ENCODE measurements around the gene TOM1.

Gene TOM1

DNA sequence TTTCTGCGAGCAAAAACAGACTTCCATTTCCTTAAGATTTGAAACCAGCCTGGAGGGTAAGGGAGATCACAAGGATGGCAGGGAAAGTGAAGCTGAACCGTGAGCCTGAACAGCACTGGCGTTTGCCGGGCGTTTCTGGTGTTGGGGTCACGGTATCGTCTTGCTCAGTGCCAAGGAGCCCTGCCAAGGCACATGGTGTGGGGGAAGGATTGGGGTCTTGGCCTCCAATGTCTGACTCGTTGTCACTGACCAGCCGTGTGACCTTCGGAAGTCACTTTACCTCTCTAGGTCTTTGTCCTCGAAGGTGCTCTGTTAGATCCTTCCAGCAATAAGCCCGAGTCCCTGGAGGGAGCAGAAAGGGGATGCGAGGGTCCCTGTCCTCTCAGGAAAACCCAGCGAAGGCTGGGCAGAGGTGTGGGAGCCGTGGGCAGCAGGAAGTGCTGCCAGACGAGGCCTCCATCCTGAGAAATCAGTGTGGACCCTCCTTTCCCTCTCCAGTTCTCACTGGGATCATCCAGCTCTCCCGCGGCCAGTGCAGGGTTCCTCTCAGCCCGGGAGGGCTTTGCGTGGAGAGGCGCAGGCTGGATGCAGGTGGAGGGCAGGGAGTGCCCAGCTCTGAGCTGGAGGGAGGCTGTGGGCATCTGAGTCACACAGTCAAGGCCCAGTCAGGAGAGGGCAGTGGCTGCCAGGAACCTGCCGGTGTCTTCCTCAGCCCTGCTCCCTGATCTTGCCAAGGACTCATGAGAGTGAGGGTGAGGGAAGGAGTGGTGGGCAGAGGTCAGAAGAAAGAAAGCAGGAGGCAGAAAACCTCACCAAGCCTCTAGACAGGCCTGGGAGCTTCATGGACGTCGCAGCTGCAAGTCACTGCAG is 18.9 kb downstream of the TOM1 start:
- H3K27ac ChIP-seq, result no peak overlapping the region
- TF ChIP-seq, protein P1, sequence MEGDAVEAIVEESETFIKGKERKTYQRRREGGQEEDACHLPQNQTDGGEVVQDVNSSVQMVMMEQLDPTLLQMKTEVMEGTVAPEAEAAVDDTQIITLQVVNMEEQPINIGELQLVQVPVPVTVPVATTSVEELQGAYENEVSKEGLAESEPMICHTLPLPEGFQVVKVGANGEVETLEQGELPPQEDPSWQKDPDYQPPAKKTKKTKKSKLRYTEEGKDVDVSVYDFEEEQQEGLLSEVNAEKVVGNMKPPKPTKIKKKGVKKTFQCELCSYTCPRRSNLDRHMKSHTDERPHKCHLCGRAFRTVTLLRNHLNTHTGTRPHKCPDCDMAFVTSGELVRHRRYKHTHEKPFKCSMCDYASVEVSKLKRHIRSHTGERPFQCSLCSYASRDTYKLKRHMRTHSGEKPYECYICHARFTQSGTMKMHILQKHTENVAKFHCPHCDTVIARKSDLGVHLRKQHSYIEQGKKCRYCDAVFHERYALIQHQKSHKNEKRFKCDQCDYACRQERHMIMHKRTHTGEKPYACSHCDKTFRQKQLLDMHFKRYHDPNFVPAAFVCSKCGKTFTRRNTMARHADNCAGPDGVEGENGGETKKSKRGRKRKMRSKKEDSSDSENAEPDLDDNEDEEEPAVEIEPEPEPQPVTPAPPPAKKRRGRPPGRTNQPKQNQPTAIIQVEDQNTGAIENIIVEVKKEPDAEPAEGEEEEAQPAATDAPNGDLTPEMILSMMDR (IDR thresholded peaks at IDR 0.05), result no peak
- no peak for TF ChIP-seq ZFX (IDR thresholded peaks at IDR 0.05; ENCODE audit: borderline replicate concordance)

DNA sequence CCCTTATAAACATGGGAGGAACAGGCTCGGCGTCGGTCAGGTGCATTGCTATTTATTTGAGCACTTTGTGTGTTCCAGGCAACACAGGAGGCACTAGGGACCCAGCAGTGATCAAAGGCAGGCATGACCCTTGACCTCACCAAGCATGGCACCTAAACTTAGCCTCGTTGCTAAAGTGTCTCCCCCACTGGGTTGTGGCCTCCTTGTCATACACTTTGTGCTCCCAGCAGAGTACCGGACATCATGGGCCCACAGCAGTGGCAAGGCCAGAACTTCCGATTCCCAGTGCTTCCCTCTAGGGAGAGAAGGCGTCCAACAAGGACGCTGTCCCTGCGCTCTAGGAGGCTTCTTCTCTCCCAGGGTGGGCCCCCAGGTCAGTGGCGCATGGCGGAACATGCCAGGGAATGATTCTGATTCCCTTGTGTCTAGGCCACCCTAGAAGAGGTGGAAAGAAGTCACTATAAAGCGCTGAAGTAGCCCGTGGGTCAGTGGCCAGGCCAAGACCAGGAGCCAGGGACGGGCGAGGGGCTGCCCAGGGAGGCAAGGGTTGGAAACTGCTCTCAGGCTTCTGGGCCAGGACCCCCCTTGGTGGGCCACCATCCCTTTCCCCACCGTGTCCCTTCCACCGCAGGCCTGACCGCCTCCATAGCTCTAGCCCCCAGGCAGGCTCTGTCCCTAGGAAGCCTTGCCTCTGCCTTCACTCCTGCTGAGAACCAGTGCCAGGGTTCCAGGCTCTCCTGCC is 19.7 kb downstream of the TOM1 start:
- no peak overlapping the region for H3K27ac ChIP-seq
- TF ChIP-seq, protein P1 (IDR thresholded peaks at IDR 0.05), result no peak
- no peak for TF ChIP-seq ZFX (IDR thresholded peaks at IDR 0.05; ENCODE audit: borderline replicate concordance)

DNA sequence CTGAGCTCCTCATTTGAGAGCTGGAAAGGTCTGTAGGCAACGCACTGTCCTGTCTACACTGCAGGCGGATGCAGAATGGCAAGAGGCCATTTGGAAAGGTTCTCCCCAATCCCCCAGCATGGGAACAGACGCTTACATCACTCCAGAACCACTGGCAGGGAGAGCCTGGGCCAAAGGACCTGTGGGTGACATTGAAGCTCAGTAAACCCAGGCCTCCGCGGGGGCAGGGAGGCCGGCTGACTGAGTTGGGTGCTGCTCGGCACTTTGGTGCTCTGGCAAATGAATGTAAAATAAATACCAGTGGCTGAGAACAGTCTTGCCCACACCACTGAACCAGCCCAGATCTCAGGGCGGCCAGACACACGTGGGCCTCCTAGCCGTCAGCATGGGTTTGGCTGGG is 22.4 kb downstream of the TOM1 start:
- H3K27ac ChIP-seq, result no peak overlapping the region
- TF ChIP-seq ZFX (IDR thresholded peaks at IDR 0.05; ENCODE audit: borderline replicate concordance), result no peak

DNA sequence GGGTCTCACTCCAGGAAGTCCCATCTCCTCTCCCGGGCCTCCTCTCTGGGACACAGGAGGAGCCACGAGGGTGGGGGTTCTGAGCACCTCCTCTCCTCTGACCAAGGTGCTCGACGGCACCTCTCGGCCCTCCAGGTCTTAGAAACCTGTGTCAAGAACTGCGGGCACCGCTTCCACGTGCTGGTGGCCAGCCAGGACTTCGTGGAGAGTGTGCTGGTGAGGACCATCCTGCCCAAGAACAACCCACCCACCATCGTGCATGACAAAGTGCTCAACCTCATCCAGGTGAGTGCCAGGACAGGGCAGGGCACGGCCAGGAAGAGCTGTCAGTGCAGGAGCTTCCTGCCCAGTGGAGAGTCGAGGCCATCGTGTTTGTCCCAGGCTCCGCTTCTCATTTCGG is 23.2 kb downstream of the TOM1 start:
- TF ChIP-seq ZFX (IDR thresholded peaks at IDR 0.05; ENCODE audit: borderline replicate concordance), result no peak
- TF ChIP-seq, protein P1 (IDR thresholded peaks at IDR 0.05), result no peak

DNA sequence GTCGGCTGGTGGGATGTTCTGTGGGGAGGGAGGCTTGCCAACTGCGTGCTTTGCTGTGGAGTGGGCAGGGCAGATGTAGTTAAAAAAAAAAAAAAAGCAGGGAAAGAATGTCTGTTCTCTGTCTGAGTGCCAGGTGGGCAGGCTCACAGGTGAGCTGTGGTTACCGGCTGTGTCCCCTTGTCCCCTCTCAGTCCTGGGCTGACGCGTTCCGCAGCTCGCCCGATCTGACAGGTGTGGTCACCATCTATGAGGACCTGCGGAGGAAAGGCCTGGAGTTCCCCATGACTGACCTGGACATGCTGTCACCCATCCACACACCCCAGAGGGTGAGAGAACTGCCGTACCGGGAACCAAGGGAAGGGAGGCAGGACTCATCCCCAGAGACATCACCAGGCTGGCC is 23.6 kb downstream of the TOM1 start:
- TF ChIP-seq ZFX (IDR thresholded peaks at IDR 0.05; ENCODE audit: borderline replicate concordance), result no peak
- TF ChIP-seq, protein P1 (IDR thresholded peaks at IDR 0.05), result no peak
- H3K27ac ChIP-seq, result no peak overlapping the region

More for the DNA sequence above, 23.2 kb downstream of the TOM1 start:
- no peak overlapping the region for H3K27ac ChIP-seq

DNA sequence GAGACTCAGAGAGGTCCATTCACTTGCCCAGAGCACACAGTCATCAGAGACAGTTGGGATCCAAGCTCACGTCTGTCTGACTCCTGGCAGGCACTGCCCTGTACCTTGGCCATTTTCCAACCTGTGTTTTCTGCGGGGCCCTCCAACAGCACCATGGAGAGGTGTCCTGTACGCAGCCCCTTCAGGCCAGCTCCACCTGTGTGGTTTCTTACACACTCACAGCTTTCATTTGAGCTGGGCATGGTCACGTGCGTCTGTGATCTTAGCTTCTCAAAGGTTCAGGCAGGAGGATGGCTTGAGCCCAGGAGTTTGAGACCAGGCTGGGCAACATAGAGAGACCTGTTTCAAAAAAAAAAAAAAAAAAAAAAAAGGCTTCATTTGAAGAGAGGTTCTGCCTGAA is 24.4 kb downstream of the TOM1 start:
- no peak overlapping the region for H3K27ac ChIP-seq
- no peak for TF ChIP-seq ZFX (IDR thresholded peaks at IDR 0.05; ENCODE audit: borderline replicate concordance)
- TF ChIP-seq, protein P1 (IDR thresholded peaks at IDR 0.05), result no peak

DNA sequence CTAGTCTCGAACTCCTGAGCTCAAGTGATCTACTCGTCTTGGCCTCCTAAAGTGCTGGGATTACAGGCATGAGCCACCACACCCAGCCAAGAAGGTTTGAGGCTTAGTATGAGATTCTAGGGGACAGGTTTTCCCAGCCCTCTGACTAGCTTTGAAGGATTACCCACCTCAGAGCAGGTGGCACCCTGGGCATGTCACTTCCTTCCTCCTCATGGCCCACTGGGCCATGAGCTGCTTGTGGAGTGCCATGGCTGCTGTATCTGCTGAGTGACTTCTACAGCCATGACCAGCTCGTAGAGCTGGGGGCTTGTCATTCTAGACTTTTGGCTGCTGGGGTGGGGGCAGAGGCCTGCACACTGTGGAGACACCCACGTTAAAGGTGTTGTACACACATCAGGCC is 25.1 kb downstream of the TOM1 start:
- H3K27ac ChIP-seq, result no peak overlapping the region

More for the DNA sequence above, 25.1 kb downstream of the TOM1 start:
- no peak for TF ChIP-seq ZFX (IDR thresholded peaks at IDR 0.05; ENCODE audit: borderline replicate concordance)
- TF ChIP-seq, protein P1 (IDR thresholded peaks at IDR 0.05), result no peak

Data from 22Rv1 (cell line).